Cardiac muscle cell (in vitro differentiated cells and primary cell): ENCODE data around the gene PLPPR1. TPM values are rescaled to one million over a fixed set of nuclear protein-coding genes. Genes with fewer than 3 reads are reported as not detected.

ENCODE experiments used
- DNase-seq, 2 donors: peaks; one replicate each; pipeline versions ENCODE4 v3.0.0 to v3.0.0-alpha.2; 2010 to 2017; ENCODE audit warnings: low read depth in 1 of 2, low spot score in 1 of 2
- H3K27ac ChIP-seq: fragments of 200-600 bp; sonication (generic); 2 replicates; pipeline ENCODE4 v1.5.1; 2016
- H3K27me3 ChIP-seq: fragments of 200-600 bp; sonication (generic); 2 replicates; pipeline ENCODE4 v1.6.0; 2016; ENCODE audit warnings: control low read depth
- H3K36me3 ChIP-seq: fragments of 200-600 bp; sonication (generic); 2 replicates; pipeline ENCODE4 v1.5.1; 2016; ENCODE audit warnings: control low read depth
- H3K4me1 ChIP-seq: fragments of 200-600 bp; sonication (generic); 2 replicates; pipeline ENCODE4 v1.8.1; 2017; ENCODE audit warnings: low read depth, mild to moderate bottlenecking, mixed run types
- H3K4me3 ChIP-seq: fragments of 200-600 bp; sonication (generic); 2 replicates; pipeline ENCODE4 v1.5.1; 2016; ENCODE audit warnings: mild to moderate bottlenecking
- H3K9me3 ChIP-seq: fragments of 200-600 bp; sonication (generic); 2 replicates; pipeline ENCODE4 v1.5.1; 2017; ENCODE audit warnings: low read depth, mild to moderate bottlenecking, control low read depth
- CTCF ChIP-seq: IDR thresholded peaks from 2 replicates; pipeline ENCODE4 v1.5.1; 2012; ENCODE audit warnings: low read depth, mild to moderate bottlenecking, low read length
- polyA plus RNA-seq: library from polyadenylated mRNA; unstranded; fragments of >200 nt; fragmentation: Nextera tagmentation; extraction: Ambion mirVana; gene quantifications from 2 replicates; pipeline ENCODE4 v1.2.1, GENCODE V29; 2016
- total RNA-seq: library from RNA; depleted of rRNA; stranded (reverse); fragments of >200 nt; gene quantifications from 2 replicates; pipeline ENCODE4 v1.2.3, GENCODE V29; 2016

PLPPR1 gene
- total and polyA plus RNA-seq, 2 experiments from 2014 or later: 0.98 to 1.2 TPM

- no peak for TF ChIP-seq CTCF
- H3K36me3 ChIP-seq: no peaks in the 10 kb centered on the region
- DNase-seq: no peak
- no peaks in the 10 kb centered on the region for H3K4me1 ChIP-seq
- no peak overlapping the region for H3K4me3 ChIP-seq
- H3K27me3 ChIP-seq: no peaks in the 10 kb centered on the region
- H3K27ac ChIP-seq: no peak overlapping the region
- no peaks in the 10 kb centered on the region for H3K9me3 ChIP-seq
These were observed 55.1 kb downstream of the PLPPR1 start for GRCh38 chr9:101083448-101084202.

GRCh38 chr9:101087426-101087825 is 58.9 kb downstream of the PLPPR1 start:
- Histone ChIP-seq H3K27ac (no peak overlapping the region), H3K27me3 (no peaks in the 10 kb centered on the region), H3K9me3 (no peaks in the 10 kb centered on the region), H3K4me1 (no peaks in the 10 kb centered on the region), H3K36me3 (no peaks in the 10 kb centered on the region), H3K4me3 (no peak overlapping the region)
- TF ChIP-seq CTCF: no peak
- DNase-seq: no peak

GRCh38 chr9:101092922-101093321 is 64.4 kb downstream of the PLPPR1 start:
- Histone ChIP-seq H3K27ac (no peak overlapping the region), H3K4me3 (no peak overlapping the region), H3K36me3 (no peaks in the 10 kb centered on the region), H3K27me3 (no peaks in the 10 kb centered on the region), H3K9me3 (no peaks in the 10 kb centered on the region), H3K4me1 (no peaks in the 10 kb centered on the region)
- DNase-seq: no peak
- no peak for TF ChIP-seq CTCF

- DNase-seq: peak in 1 of 2 donors; percentile 23
- TF ChIP-seq CTCF: no peak
- H3K27ac ChIP-seq: no peak overlapping the region
- H3K4me3 ChIP-seq: no peak overlapping the region
- no peaks in the 10 kb centered on the region for H3K9me3 ChIP-seq
- no peaks in the 10 kb centered on the region for H3K36me3 ChIP-seq
- no peaks in the 10 kb centered on the region for H3K4me1 ChIP-seq
- no peaks in the 10 kb centered on the region for H3K27me3 ChIP-seq
These were observed 65.1 kb downstream of the PLPPR1 start for GRCh38 chr9:101093620-101094019.

- no peak overlapping the region for H3K27ac ChIP-seq
- no peaks in the 10 kb centered on the region for H3K4me1 ChIP-seq
- H3K36me3 ChIP-seq: no peaks in the 10 kb centered on the region
- H3K4me3 ChIP-seq: no peak overlapping the region
- no peak for DNase-seq
- no peaks in the 10 kb centered on the region for H3K27me3 ChIP-seq
- TF ChIP-seq CTCF: no peak
- no peaks in the 10 kb centered on the region for H3K9me3 ChIP-seq
These were observed 66.2 kb downstream of the PLPPR1 start for GRCh38 chr9:101094686-101095085.

GRCh38 chr9:101097210-101097609 is 68.7 kb downstream of the PLPPR1 start:
- H3K9me3 ChIP-seq: no peaks in the 10 kb centered on the region
- H3K36me3 ChIP-seq: no peaks in the 10 kb centered on the region
- DNase-seq: no peak
- TF ChIP-seq CTCF: no peak
- no peak overlapping the region for H3K4me3 ChIP-seq
- H3K27ac ChIP-seq: no peak overlapping the region
- H3K27me3 ChIP-seq: no peaks in the 10 kb centered on the region
- no peaks in the 10 kb centered on the region for H3K4me1 ChIP-seq
